HG02852 (cell line): ENCODE results near the gene FAM204A.

ENCODE experiments used
- ATAC-seq: cut with Tn5 transposase; IDR thresholded peaks from one replicate; pipeline ENCODE4 v1.9.1; 2021; ENCODE audit warnings: mild to moderate bottlenecking, moderate library complexity; ENCODE audit not compliant: unreplicated experiment

Gene FAM204A

GRCh38 chr10:118254654-118255053, 87.5 kb downstream of the FAM204A start:
- no peak for ATAC-seq

GRCh38 chr10:118253397-118253796, 88.7 kb downstream of the FAM204A start:
- no peak for ATAC-seq

- no peak for ATAC-seq
Measured at GRCh38 chr10:118251791-118252190, 90.3 kb downstream of the FAM204A start.

- no peak for ATAC-seq
Measured at GRCh38 chr10:118249714-118250113, 92.4 kb downstream of the FAM204A start.
